Neuronal stem cell (in vitro differentiated cells): ENCODE results near the gene TRIP13.

Experiments used
- DNase-seq: peaks from one replicate; pipeline ENCODE4 v3.0.0-alpha.2; 2013; ENCODE audit warnings: low spot score
- H2AFZ ChIP-seq: one replicate; pipeline ENCODE4 v1.6.1; 2013; ENCODE audit warnings: mild to moderate bottlenecking, low read length, inconsistent platforms
- H2AK5ac ChIP-seq: 2 replicates; pipeline ENCODE4 v1.6.1; 2013; ENCODE audit warnings: low read depth, mild to moderate bottlenecking, inconsistent platforms, low read length, moderate library complexity, mixed read lengths
- H2BK120ac ChIP-seq: 2 replicates; pipeline ENCODE4 v1.6.1; 2013; ENCODE audit warnings: low read depth, mild to moderate bottlenecking, inconsistent platforms, low read length, moderate library complexity, mixed read lengths
- H2BK12ac ChIP-seq: one replicate; pipeline ENCODE4 v1.6.1; 2013; ENCODE audit warnings: low read length, inconsistent platforms
- H2BK15ac ChIP-seq: 2 replicates; pipeline ENCODE4 v1.6.1; 2013; ENCODE audit warnings: mild to moderate bottlenecking, low read length, inconsistent platforms, mixed read lengths
- H2BK5ac ChIP-seq: one replicate; pipeline ENCODE4 v1.6.1; 2013; ENCODE audit warnings: inconsistent platforms, mild to moderate bottlenecking, low read length, moderate library complexity
- H3K14ac ChIP-seq: one replicate; pipeline ENCODE4 v1.6.1; 2013; ENCODE audit warnings: low read length, inconsistent platforms
- H3K18ac ChIP-seq: 2 replicates; pipeline ENCODE4 v1.6.1; 2013; ENCODE audit warnings: low read length, inconsistent platforms
- H3K23ac ChIP-seq: 2 replicates; pipeline ENCODE4 v1.6.1; 2013; ENCODE audit warnings: low read depth, mild to moderate bottlenecking, mixed read lengths, low read length, inconsistent platforms; ENCODE audit not compliant: poor library complexity
- H3K27ac ChIP-seq: replicated peaks from 3 replicates; pipeline ENCODE4 v1.5.1; 2013; ENCODE audit warnings: low read length, inconsistent platforms
- H3K27me3 ChIP-seq, 3 experiments: 2 replicates each; pipeline ENCODE4 v1.6.1; 2013; ENCODE audit warnings: low read length in 3 of 3, mild to moderate bottlenecking in 2 of 3, inconsistent platforms in 1 of 3, low read depth in 1 of 3, mixed read lengths in 1 of 3, moderate library complexity in 1 of 3; ENCODE audit not compliant: control insufficient read depth in 3 of 3, insufficient read depth in 3 of 3
- H3K36me3 ChIP-seq, 2 donors: replicated peaks in 1 of 2; 2 replicates each; pipeline ENCODE4 v1.6.1; 2013; ENCODE audit warnings: low read length in 2 of 2; ENCODE audit not compliant: control insufficient read depth in 2 of 2, insufficient read depth in 2 of 2
- H3K4ac ChIP-seq: 2 replicates; pipeline ENCODE4 v1.6.1; 2013; ENCODE audit warnings: inconsistent platforms, mild to moderate bottlenecking, low read length, moderate library complexity
- H3K4me1 ChIP-seq, 2 donors: 1 replicate in 1 of 2; 2 replicates in 1 of 2; pipeline ENCODE4 v1.6.1; 2013; ENCODE audit warnings: low read length in 2 of 2, low read depth in 1 of 2; ENCODE audit not compliant: control insufficient read depth in 2 of 2, insufficient read depth in 1 of 2
- H3K4me2 ChIP-seq: one replicate; pipeline ENCODE4 v1.6.1; 2013; ENCODE audit warnings: mild to moderate bottlenecking, low read length, inconsistent platforms; ENCODE audit not compliant: insufficient read depth, poor library complexity, severe bottlenecking
- H3K4me3 ChIP-seq, 2 donors: 2 replicates each; pipeline ENCODE4 v1.5.1; 2013; ENCODE audit warnings: low read length in 2 of 2, mild to moderate bottlenecking in 2 of 2, inconsistent platforms in 1 of 2, moderate library complexity in 1 of 2
- H3K79me1 ChIP-seq: one replicate; pipeline ENCODE4 v1.6.1; 2013; ENCODE audit warnings: low read depth, mild to moderate bottlenecking, inconsistent platforms, low read length, moderate library complexity
- H3K9ac ChIP-seq: one replicate; pipeline ENCODE4 v1.6.1; 2013; ENCODE audit warnings: mild to moderate bottlenecking, low read depth, low read length, inconsistent platforms; ENCODE audit not compliant: poor library complexity
- H3K9me3 ChIP-seq, 2 donors: replicated peaks in 1 of 2; 2 replicates each; pipeline versions ENCODE3 to v1.6.1; 2013; ENCODE audit warnings: low read length in 2 of 2, mild to moderate bottlenecking in 2 of 2, inconsistent platforms in 1 of 2, low read depth in 1 of 2, mixed read lengths in 1 of 2, moderate library complexity in 1 of 2; ENCODE audit not compliant: control insufficient read depth in 2 of 2, insufficient read depth in 1 of 2
- H4K8ac ChIP-seq: one replicate; pipeline ENCODE4 v1.6.1; 2013; ENCODE audit warnings: low read depth, mild to moderate bottlenecking, inconsistent platforms, low read length, moderate library complexity
- H4K91ac ChIP-seq: one replicate; pipeline ENCODE4 v1.6.1; 2013; ENCODE audit warnings: low read length, low read depth, mild to moderate bottlenecking, inconsistent platforms; ENCODE audit not compliant: poor library complexity
- WGBS, 2 donors: extraction: QIAGEN DNeasy Blood & Tissue Kit; methylation state at CpG; one replicate each; pipeline ENCODE4 v1.1.7; 2013; ENCODE audit warnings: missing lambda C conversion rate in 2 of 2, mixed read lengths in 1 of 2; ENCODE audit not compliant: insufficient read length in 2 of 2, insufficient replicate concordance in 1 of 2; ENCODE audit errors: extremely low coverage in 2 of 2; 5-methylcytosine and 5-hydroxymethylcytosine counted together

Gene TRIP13

GRCh38 chr5:864492-865167 is 28.1 kb upstream of the TRIP13 start:
- no peaks in the 10 kb centered on the region for H3K9me3 ChIP-seq
- no peak overlapping the region for H2BK5ac ChIP-seq
- H2AK5ac ChIP-seq = no peak overlapping the region
- no peak overlapping the region for H3K14ac ChIP-seq
- no peak overlapping the region for H2BK120ac ChIP-seq
- no peak overlapping the region for H3K4me2 ChIP-seq
- H3K9ac ChIP-seq = peak overlapping the region; percentile 72
- H3K4me1 ChIP-seq = no peaks in the 10 kb centered on the region
- WGBS, 2 donors = no CpG with 5 or more reads among the region's 15 CpGs
- H4K8ac ChIP-seq = no peak overlapping the region
- peaks cover 13% of the 10 kb centered on the region for H3K79me1 ChIP-seq
- H3K27me3 ChIP-seq = no peaks in the 10 kb centered on the region
- H3K18ac ChIP-seq = no peak overlapping the region
- H3K36me3 ChIP-seq = peaks cover 65 to 83% of the 10 kb centered on the region in 2 donors
- no peak for DNase-seq
- H2BK15ac ChIP-seq = no peak overlapping the region
- no peak overlapping the region for H3K4ac ChIP-seq
- H3K23ac ChIP-seq = no peak overlapping the region
- H4K91ac ChIP-seq = no peak overlapping the region
- H3K4me3 ChIP-seq = no peak overlapping the region
- no peak overlapping the region for H2BK12ac ChIP-seq
- H3K27ac ChIP-seq = no peak overlapping the region
- no peak overlapping the region for H2AFZ ChIP-seq

DNA sequence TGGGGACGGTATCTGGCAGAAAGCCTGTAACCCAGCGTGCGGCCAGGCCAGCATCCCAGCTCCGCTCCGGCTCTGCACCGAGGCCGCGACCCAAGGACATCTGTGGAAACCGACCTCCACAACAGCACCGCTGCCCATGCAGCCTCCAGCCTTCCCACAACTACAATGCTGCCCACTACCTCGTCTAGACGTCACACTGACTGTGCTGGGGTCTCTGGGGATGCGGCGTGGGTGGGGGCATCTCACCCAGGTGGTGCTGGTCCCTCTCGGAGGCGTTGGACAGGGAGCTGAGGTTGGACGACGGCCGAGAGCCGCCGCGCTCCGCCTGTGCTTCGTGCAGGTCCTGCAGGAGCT is 27.5 kb upstream of the TRIP13 start:
- Histone ChIP-seq H3K79me1 (peaks cover 13% of the 10 kb centered on the region), H3K23ac (no peak overlapping the region), H2BK15ac (no peak overlapping the region), H4K91ac (no peak overlapping the region), H3K4me3 (no peak overlapping the region), H4K8ac (no peak overlapping the region), H3K9ac (peak overlapping the region; percentile 72), H2BK12ac (no peak overlapping the region), H3K18ac (no peak overlapping the region), H2BK120ac (no peak overlapping the region), H3K9me3 (no peaks in the 10 kb centered on the region), H2BK5ac (no peak overlapping the region), H3K4me1 (no peaks in the 10 kb centered on the region), H3K4me2 (no peak overlapping the region), H3K27me3 (no peaks in the 10 kb centered on the region), H2AK5ac (no peak overlapping the region), H3K36me3 (peaks cover 67 to 88% of the 10 kb centered on the region in 2 donors), H3K14ac (no peak overlapping the region), H2AFZ (no peak overlapping the region), H3K27ac (no peak overlapping the region), H3K4ac (no peak overlapping the region)
- no peak for DNase-seq
- WGBS, 2 donors = no CpG with 5 or more reads among the region's 24 CpGs

- Histone ChIP-seq H3K9me3 (no peaks in the 10 kb centered on the region), H3K4me1 (no peaks in the 10 kb centered on the region), H3K9ac (peak overlapping the region; percentile 14), H2AFZ (no peak overlapping the region), H2BK120ac (no peak overlapping the region), H2AK5ac (no peak overlapping the region), H3K4me3 (peak overlapping the region in 1 of 2 donors; percentile 46), H4K8ac (no peak overlapping the region), H4K91ac (no peak overlapping the region), H2BK15ac (no peak overlapping the region), H3K79me1 (peaks cover 10% of the 10 kb centered on the region), H2BK12ac (no peak overlapping the region), H3K23ac (peak overlapping the region; percentile 32), H3K14ac (no peak overlapping the region), H3K4me2 (no peak overlapping the region), H3K27ac (no peak overlapping the region), H3K18ac (peak overlapping the region; percentile 40), H3K4ac (no peak overlapping the region), H3K36me3 (peaks cover 69 to 94% of the 10 kb centered on the region in 2 donors), H3K27me3 (no peaks in the 10 kb centered on the region), H2BK5ac (no peak overlapping the region)
- DNase-seq = no peak
- no CpG with 5 or more reads among the region's 10 CpGs for WGBS, 2 donors
These were observed 26.9 kb upstream of the TRIP13 start for GRCh38 chr5:865771-866170.

- no peaks in the 10 kb centered on the region for H3K27me3 ChIP-seq
- no peak overlapping the region for H3K14ac ChIP-seq
- H3K4me1 ChIP-seq = no peaks in the 10 kb centered on the region
- peaks cover 85 to 100% of the 10 kb centered on the region in 2 donors for H3K36me3 ChIP-seq
- H2BK5ac ChIP-seq = no peak overlapping the region
- H3K4ac ChIP-seq = no peak overlapping the region
- no peak for DNase-seq
- H3K4me2 ChIP-seq = no peak overlapping the region
- no peak overlapping the region for H3K4me3 ChIP-seq
- H3K9ac ChIP-seq = peak overlapping the region; percentile 61
- no peak overlapping the region for H2BK15ac ChIP-seq
- WGBS, 2 donors = no CpG with 5 or more reads among the region's 6 CpGs
- no peak overlapping the region for H3K18ac ChIP-seq
- peaks cover 7% of the 10 kb centered on the region for H3K79me1 ChIP-seq
- no peak overlapping the region for H4K91ac ChIP-seq
- no peak overlapping the region for H4K8ac ChIP-seq
- H2AFZ ChIP-seq = no peak overlapping the region
- no peak overlapping the region for H2AK5ac ChIP-seq
- no peaks in the 10 kb centered on the region for H3K9me3 ChIP-seq
- H3K23ac ChIP-seq = no peak overlapping the region
- H2BK120ac ChIP-seq = no peak overlapping the region
- no peak overlapping the region for H2BK12ac ChIP-seq
- H3K27ac ChIP-seq = no peak overlapping the region
These were observed 25.3 kb upstream of the TRIP13 start for GRCh38 chr5:867300-867870.
